Testis (tissue), 2 donors: ENCODE results near the gene LTBP1.

Experiments
- CTCF ChIP-seq, 3 experiments: fragments of 450-650 bp in 2 of 3; fragments of 200-600 bp in 1 of 3; sonication (generic) in 1 of 3; IDR thresholded peaks; one replicate each; pipeline ENCODE4 v1.5.1; 2016 to 2019; ENCODE audit warnings: antibody characterized with exemption in 3 of 3, mild to moderate bottlenecking in 2 of 3, moderate library complexity in 1 of 3
- POLR2A ChIP-seq: fragments of 450-650 bp; IDR thresholded peaks from one replicate; pipeline ENCODE4 v1.6.1; 2017; ENCODE audit warnings: antibody characterized with exemption, mild to moderate bottlenecking, moderate library complexity

- TF ChIP-seq CTCF (IDR thresholded peaks at IDR 0.05) (no peak), POLR2A (no peak)
Observed at GRCh38 chr2:33040541-33040940, 93.8 kb downstream of the LTBP1 start.
